Liver (tissue), 9 donors: ENCODE results near the gene C15orf62. TPM values are rescaled to one million over a fixed set of nuclear protein-coding genes. Genes with fewer than 3 reads are reported as not detected.

ENCODE experiments used
- DNase-seq: peaks from one replicate; pipeline ENCODE4 v3.0.0-alpha.2; 2017; ENCODE audit warnings: low spot score
- H3K27ac ChIP-seq, 2 donors: one replicate each; pipeline ENCODE4 v1.7.0; 2013; ENCODE audit warnings: inconsistent platforms in 2 of 2, low read length in 2 of 2, control low read depth in 1 of 2, low read depth in 1 of 2, mild to moderate bottlenecking in 1 of 2
- H3K27me3 ChIP-seq, 4 donors: one replicate each; pipeline versions ENCODE4 v1.6.1 to v1.7.0; 2013; ENCODE audit warnings: low read length in 3 of 4, inconsistent platforms in 1 of 4, mild to moderate bottlenecking in 1 of 4, moderate library complexity in 1 of 4; ENCODE audit not compliant: control insufficient read depth in 4 of 4, insufficient read depth in 4 of 4
- H3K36me3 ChIP-seq, 4 donors: one replicate each; pipeline versions ENCODE4 v1.6.1 to v1.7.0; 2013; ENCODE audit warnings: low read length in 3 of 4, mild to moderate bottlenecking in 3 of 4, low read depth in 1 of 4, moderate library complexity in 1 of 4; ENCODE audit not compliant: control insufficient read depth in 4 of 4, insufficient read depth in 3 of 4
- H3K4me1 ChIP-seq, 4 donors: one replicate each; pipeline versions ENCODE4 v1.6.1 to v1.7.0; 2013; ENCODE audit warnings: low read length in 3 of 4, mild to moderate bottlenecking in 3 of 4, moderate library complexity in 1 of 4; ENCODE audit not compliant: control insufficient read depth in 4 of 4, insufficient read depth in 4 of 4
- H3K4me3 ChIP-seq, 3 donors: one replicate each; pipeline versions ENCODE4 v1.6.1 to v1.7.0; 2013; ENCODE audit warnings: low read length in 3 of 3, control low read depth in 1 of 3, low read depth in 1 of 3, mild to moderate bottlenecking in 1 of 3
- H3K9ac ChIP-seq, 2 donors: one replicate each; pipeline ENCODE4 v1.7.0; 2013; ENCODE audit warnings: low read length in 2 of 2, mild to moderate bottlenecking in 2 of 2, moderate library complexity in 2 of 2, control low read depth in 1 of 2, low read depth in 1 of 2
- H3K9me3 ChIP-seq, 4 donors: one replicate each; pipeline versions ENCODE4 v1.6.1 to v1.7.0; 2013; ENCODE audit warnings: low read length in 3 of 4; ENCODE audit not compliant: control insufficient read depth in 4 of 4
- EGR1 ChIP-seq, 2 donors: IDR thresholded peaks; 2 replicates each; pipeline ENCODE4 v1.6.1; 2016 to 2018; ENCODE audit warnings: antibody characterized with exemption in 2 of 2, low read depth in 2 of 2
- FOXA1 ChIP-seq: IDR thresholded peaks from 2 replicates; pipeline ENCODE4 v1.6.1; 2016; ENCODE audit warnings: antibody characterized with exemption
- HNF4G ChIP-seq: IDR thresholded peaks from 2 replicates; pipeline ENCODE4 v1.6.1; 2016; ENCODE audit warnings: antibody characterized with exemption
- NR2F2 ChIP-seq: IDR thresholded peaks from 2 replicates; pipeline ENCODE4 v1.6.1; 2016; ENCODE audit warnings: antibody characterized with exemption
- RXRA ChIP-seq, 2 donors: IDR thresholded peaks; 2 replicates each; pipeline ENCODE4 v1.6.1; 2017 to 2018; ENCODE audit warnings: antibody characterized with exemption in 2 of 2, mild to moderate bottlenecking in 1 of 2
- SP1 ChIP-seq: IDR thresholded peaks from 2 replicates; pipeline ENCODE4 v1.6.1; 2018; ENCODE audit warnings: antibody characterized with exemption, mild to moderate bottlenecking
- WGBS: extraction: QIAGEN DNeasy Blood & Tissue Kit; methylation state at CpG from one replicate; pipeline ENCODE4 v1.1.7; 2013; 5-methylcytosine and 5-hydroxymethylcytosine counted together
- polyA plus RNA-seq, 2 donors: library from polyadenylated mRNA; stranded (reverse) in 1 of 2; unstranded in 1 of 2; fragments of 200-250 nt in 1 of 2; fragments of >200 nt in 1 of 2; fragmentation: Nextera tagmentation in 1 of 2; extraction: Ambion mirVana in 1 of 2; gene quantifications; one replicate each; pipeline versions ENCODE4 v1.2.1 to v1.2.3, GENCODE V29; 2013 to 2015
- total RNA-seq, 2 donors: library from RNA; depleted of rRNA; stranded (reverse); fragments of >200 nt; gene quantifications; one replicate each; pipeline ENCODE4 v1.2.3, GENCODE V29; 2014
- TF ChIP-seq, protein P1 (sequence below): IDR thresholded peaks from 2 replicates; pipeline ENCODE4 v1.6.1; 2016; ENCODE audit warnings: antibody characterized with exemption, mild to moderate bottlenecking
- TF ChIP-seq, protein P2 (sequence below): fragments of 150-350 bp; IDR thresholded peaks from 2 replicates; pipeline ENCODE4 v1.5.1; 2017; ENCODE audit warnings: improper control_type of control experiment, low read depth, low read length; ENCODE audit not compliant: missing input control
- TF ChIP-seq, protein P3 (sequence below): IDR thresholded peaks from 2 replicates; pipeline ENCODE4 v1.6.1; 2016; ENCODE audit warnings: antibody characterized with exemption
- donor health status: healthy.
- donor health status: healthy.
- donor health status: healthy.
- donor health status: healthy.
- donor health status: healthy.

Gene C15orf62
- total and polyA plus RNA-seq, 4 donors, result 0.19 to 0.92 (median 0.59) TPM

DNA sequence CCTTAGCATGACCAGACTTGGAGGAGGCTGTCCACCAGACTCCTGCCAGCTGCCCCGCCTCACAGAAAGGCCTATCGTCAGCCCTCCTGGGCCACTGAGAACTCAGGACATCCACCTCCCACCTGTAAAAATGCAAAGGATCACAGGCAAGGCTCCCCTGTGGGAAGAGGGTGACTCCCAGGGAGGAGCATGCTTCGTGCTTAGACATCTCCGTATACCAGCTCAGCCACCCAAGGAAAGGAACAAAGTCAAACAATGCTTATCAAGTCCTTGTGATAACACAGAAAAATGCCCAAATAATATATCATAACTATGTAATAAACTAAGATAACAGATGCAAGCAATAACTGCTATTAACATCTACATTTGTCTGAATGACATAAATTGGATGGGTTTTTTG, 18.9 kb upstream of the C15orf62 start (continued):
- TF ChIP-seq EGR1 (IDR thresholded peaks at IDR 0.05; ENCODE audit: low read depth in 2 of 2) (no peak), SP1 (no peak)

DNA sequence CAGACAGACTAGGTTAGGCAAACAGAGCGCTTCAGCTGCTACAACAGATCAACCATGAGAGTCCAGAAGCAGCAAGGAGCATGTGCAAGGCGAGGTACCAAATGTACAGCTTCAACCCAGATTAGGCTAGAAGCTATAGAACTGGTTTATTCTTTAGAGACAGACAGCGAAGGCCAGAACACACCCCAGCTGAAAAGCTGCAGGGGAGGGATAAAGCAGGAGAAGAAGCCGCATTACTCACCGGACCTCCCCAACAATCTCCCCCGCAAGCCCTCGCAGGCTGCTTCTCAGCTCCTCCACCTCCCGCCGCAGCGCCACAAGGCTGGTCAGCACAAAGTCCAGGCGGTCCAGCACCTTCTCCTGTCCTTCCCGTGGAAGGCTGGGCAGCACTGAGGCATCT, 18.0 kb upstream of the C15orf62 start:
- Histone ChIP-seq H3K4me1 (peaks cover 3 to 19% (median 12%) of the 10 kb centered on the region in 4 donors), H3K4me3 (no peak overlapping the region), H3K9me3 (no peaks in the 10 kb centered on the region), H3K27me3 (no peaks in the 10 kb centered on the region), H3K27ac (no peak overlapping the region), H3K9ac (no peak overlapping the region), H3K36me3 (peaks cover 3 to 39% (median 26%) of the 10 kb centered on the region in 4 donors)
- TF ChIP-seq, protein P1, sequence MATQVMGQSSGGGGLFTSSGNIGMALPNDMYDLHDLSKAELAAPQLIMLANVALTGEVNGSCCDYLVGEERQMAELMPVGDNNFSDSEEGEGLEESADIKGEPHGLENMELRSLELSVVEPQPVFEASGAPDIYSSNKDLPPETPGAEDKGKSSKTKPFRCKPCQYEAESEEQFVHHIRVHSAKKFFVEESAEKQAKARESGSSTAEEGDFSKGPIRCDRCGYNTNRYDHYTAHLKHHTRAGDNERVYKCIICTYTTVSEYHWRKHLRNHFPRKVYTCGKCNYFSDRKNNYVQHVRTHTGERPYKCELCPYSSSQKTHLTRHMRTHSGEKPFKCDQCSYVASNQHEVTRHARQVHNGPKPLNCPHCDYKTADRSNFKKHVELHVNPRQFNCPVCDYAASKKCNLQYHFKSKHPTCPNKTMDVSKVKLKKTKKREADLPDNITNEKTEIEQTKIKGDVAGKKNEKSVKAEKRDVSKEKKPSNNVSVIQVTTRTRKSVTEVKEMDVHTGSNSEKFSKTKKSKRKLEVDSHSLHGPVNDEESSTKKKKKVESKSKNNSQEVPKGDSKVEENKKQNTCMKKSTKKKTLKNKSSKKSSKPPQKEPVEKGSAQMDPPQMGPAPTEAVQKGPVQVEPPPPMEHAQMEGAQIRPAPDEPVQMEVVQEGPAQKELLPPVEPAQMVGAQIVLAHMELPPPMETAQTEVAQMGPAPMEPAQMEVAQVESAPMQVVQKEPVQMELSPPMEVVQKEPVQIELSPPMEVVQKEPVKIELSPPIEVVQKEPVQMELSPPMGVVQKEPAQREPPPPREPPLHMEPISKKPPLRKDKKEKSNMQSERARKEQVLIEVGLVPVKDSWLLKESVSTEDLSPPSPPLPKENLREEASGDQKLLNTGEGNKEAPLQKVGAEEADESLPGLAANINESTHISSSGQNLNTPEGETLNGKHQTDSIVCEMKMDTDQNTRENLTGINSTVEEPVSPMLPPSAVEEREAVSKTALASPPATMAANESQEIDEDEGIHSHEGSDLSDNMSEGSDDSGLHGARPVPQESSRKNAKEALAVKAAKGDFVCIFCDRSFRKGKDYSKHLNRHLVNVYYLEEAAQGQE, result no peak
- TF ChIP-seq HNF4G, result no peak
- TF ChIP-seq, protein P2, sequence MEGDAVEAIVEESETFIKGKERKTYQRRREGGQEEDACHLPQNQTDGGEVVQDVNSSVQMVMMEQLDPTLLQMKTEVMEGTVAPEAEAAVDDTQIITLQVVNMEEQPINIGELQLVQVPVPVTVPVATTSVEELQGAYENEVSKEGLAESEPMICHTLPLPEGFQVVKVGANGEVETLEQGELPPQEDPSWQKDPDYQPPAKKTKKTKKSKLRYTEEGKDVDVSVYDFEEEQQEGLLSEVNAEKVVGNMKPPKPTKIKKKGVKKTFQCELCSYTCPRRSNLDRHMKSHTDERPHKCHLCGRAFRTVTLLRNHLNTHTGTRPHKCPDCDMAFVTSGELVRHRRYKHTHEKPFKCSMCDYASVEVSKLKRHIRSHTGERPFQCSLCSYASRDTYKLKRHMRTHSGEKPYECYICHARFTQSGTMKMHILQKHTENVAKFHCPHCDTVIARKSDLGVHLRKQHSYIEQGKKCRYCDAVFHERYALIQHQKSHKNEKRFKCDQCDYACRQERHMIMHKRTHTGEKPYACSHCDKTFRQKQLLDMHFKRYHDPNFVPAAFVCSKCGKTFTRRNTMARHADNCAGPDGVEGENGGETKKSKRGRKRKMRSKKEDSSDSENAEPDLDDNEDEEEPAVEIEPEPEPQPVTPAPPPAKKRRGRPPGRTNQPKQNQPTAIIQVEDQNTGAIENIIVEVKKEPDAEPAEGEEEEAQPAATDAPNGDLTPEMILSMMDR, result no peak
- TF ChIP-seq RXRA (IDR thresholded peaks at IDR 0.05), result no peak
- no peak for TF ChIP-seq FOXA1
- TF ChIP-seq, protein P3, sequence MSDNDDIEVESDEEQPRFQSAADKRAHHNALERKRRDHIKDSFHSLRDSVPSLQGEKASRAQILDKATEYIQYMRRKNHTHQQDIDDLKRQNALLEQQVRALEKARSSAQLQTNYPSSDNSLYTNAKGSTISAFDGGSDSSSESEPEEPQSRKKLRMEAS, result no peak
- no peak for TF ChIP-seq NR2F2
- WGBS, result 96% methylated on average over 12 of the region's 12 CpGs
- no peak for DNase-seq

DNA sequence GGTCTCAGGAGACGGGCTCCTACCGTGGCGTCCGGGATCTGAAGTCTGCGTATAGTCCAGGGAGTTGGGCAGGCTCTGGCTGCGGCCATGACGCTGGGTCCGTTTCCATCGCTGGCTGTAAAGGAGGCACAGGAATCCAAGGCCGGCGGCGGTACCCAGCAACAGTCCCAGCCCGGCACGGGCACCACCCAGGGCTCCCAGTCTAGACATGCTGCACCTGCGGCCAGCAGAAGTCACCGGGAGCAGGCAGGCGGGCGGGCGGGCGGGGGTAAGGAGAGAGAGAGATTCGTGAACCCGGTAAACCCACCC, 15.3 kb upstream of the C15orf62 start:
- peak; percentile 65 for DNase-seq
- Histone ChIP-seq H3K4me1 (peaks cover 3 to 19% (median 12%) of the 10 kb centered on the region in 4 donors), H3K36me3 (peaks cover 0 to 26% (median 18%) of the 10 kb centered on the region in 4 donors), H3K4me3 (peak overlapping the region; percentile 64 to 96 (median 77)), H3K9ac (peak overlapping the region; percentile 73 to 87), H3K27me3 (no peaks in the 10 kb centered on the region), H3K9me3 (no peaks in the 10 kb centered on the region), H3K27ac (peak overlapping the region; percentile 81 to 85)
- TF ChIP-seq FOXA1, result no peak
- WGBS, result 1% methylated on average over 22 of the region's 22 CpGs
